ENCODE data around the gene MYOM1.

The MYOM1 gene

GRCh38 chr18:3062798-3063680, 156.7 kb downstream of the MYOM1 start:
- peak; percentile 35 for DNase-seq (ENCODE audit: extremely low spot score)
- TF ChIP-seq HDGF (IDR thresholded peaks at IDR 0.05; ENCODE audit: borderline replicate concordance), result no peak
- TF ChIP-seq, protein P1, sequence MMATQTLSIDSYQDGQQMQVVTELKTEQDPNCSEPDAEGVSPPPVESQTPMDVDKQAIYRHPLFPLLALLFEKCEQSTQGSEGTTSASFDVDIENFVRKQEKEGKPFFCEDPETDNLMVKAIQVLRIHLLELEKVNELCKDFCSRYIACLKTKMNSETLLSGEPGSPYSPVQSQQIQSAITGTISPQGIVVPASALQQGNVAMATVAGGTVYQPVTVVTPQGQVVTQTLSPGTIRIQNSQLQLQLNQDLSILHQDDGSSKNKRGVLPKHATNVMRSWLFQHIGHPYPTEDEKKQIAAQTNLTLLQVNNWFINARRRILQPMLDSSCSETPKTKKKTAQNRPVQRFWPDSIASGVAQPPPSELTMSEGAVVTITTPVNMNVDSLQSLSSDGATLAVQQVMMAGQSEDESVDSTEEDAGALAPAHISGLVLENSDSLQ (IDR thresholded peaks at IDR 0.05), result peak; percentile 37
- TF ChIP-seq SP1 (IDR thresholded peaks at IDR 0.05), result no peak
- ChIA-PET POLR2A (no interaction called here), CTCF (interaction anchor here (0.5 to 2.0 kb wide), 12 partner anchors 9 to 228 kb away, joined by 3 to 5 read pairs (median 3); no protein-coding TSS in a partner anchor)

- DNase-seq (ENCODE audit: extremely low spot score), result no peak
- CTCF ChIA-PET, result interaction anchor here (0.9 to 1.0 kb wide), 2 partner anchors 12 to 90 kb away, joined by 4 read pairs; no protein-coding TSS in a partner anchor
- TF ChIP-seq NFRKB (IDR thresholded peaks at IDR 0.05), result no peak
- TF ChIP-seq FOXM1 (IDR thresholded peaks at IDR 0.05; ENCODE audit: borderline replicate concordance), result no peak
- TF ChIP-seq LEF1 (IDR thresholded peaks at IDR 0.05; ENCODE audit: borderline replicate concordance), result no peak
- TF ChIP-seq CTBP1 (IDR thresholded peaks at IDR 0.05; ENCODE audit: borderline replicate concordance), result no peak
- TF ChIP-seq BHLHE40 (IDR thresholded peaks at IDR 0.05; ENCODE audit: borderline replicate concordance), result no peak
- TF ChIP-seq ZNF384 (IDR thresholded peaks at IDR 0.05), result no peak
- no peak for TF ChIP-seq SUZ12 (IDR thresholded peaks at IDR 0.05)
- TF ChIP-seq FOXK2 (IDR thresholded peaks at IDR 0.05), result no peak
- TF ChIP-seq FOXA1 (IDR thresholded peaks at IDR 0.05), result no peak
- no peak for TF ChIP-seq SP1 (IDR thresholded peaks at IDR 0.05)
- no peak for TF ChIP-seq HDGF (IDR thresholded peaks at IDR 0.05; ENCODE audit: borderline replicate concordance)
- TF ChIP-seq L3MBTL2 (conservative IDR thresholded peaks at IDR 0.05), result no peak
- no peak for TF ChIP-seq ELF4 (IDR thresholded peaks at IDR 0.05)
- POLR2A ChIA-PET, result no interaction called here
Measured at GRCh38 chr18:3061581-3062312, 158.0 kb downstream of the MYOM1 start.

DNA sequence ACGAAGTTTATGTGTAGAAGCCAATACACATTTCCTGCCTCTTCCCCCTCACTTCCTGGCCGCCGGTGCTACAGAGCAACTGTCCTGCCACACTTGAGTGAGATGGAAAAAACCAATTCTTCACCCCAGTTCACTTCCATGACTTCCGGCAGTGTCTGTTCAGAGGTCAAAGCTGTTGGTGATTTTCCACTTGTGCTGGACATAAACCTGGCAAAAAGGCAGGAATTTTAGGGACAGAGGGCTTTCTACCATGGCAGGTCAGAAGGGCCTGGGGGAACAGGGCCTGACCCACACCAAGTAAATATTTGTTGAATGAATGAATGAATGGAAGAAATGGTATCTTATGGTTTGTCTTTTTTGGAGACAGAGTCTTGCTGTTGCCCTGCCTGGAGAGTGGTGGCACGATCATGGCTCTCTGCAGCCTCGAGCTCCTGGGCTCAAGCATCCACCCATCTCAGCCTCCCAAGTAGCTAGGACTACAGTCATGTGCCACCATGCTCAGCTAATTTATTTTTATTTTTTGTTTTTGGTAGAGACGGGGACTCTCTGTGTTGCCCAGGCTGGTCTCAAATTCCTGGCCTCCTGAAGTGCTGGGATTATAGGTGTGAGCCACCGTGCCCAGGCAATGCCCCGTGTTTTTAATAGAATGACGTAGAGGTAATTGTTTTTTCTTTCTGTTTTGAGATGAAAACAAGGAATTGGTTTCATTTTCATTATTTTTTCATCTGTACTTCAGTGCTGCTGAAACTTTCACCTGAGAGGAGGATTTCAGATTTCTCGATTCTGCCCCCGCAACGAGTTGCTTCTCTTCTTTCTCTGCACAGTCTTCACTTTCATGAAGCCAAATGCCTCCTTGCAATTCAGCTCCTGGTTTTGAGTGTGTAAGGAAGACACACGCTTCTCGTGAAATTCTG, 158.8 kb downstream of the MYOM1 start:
- POLR2A ChIA-PET, result no interaction called here
- TF ChIP-seq, protein P1 (IDR thresholded peaks at IDR 0.05), result no peak
- TF ChIP-seq ARNT (IDR thresholded peaks at IDR 0.05) (no peak), FOXK2 (IDR thresholded peaks at IDR 0.05) (no peak), LEF1 (IDR thresholded peaks at IDR 0.05; ENCODE audit: borderline replicate concordance) (no peak), L3MBTL2 (conservative IDR thresholded peaks at IDR 0.05) (no peak), SUZ12 (IDR thresholded peaks at IDR 0.05) (no peak), TARDBP (IDR thresholded peaks at IDR 0.05) (no peak), BHLHE40 (IDR thresholded peaks at IDR 0.05; ENCODE audit: borderline replicate concordance) (no peak), FOXA1 (IDR thresholded peaks at IDR 0.05) (no peak), ZNF384 (IDR thresholded peaks at IDR 0.05) (no peak), NFRKB (IDR thresholded peaks at IDR 0.05) (no peak), CTBP1 (IDR thresholded peaks at IDR 0.05; ENCODE audit: borderline replicate concordance) (no peak), FOXM1 (IDR thresholded peaks at IDR 0.05; ENCODE audit: borderline replicate concordance) (no peak), HDGF (IDR thresholded peaks at IDR 0.05; ENCODE audit: borderline replicate concordance) (no peak), SP1 (IDR thresholded peaks at IDR 0.05) (no peak), ELF4 (IDR thresholded peaks at IDR 0.05) (no peak)
- CTCF ChIA-PET, result interaction anchor here (0.6 kb wide), 1 partner anchor 102 kb away, joined by 6 read pairs; no protein-coding TSS in a partner anchor
- DNase-seq (ENCODE audit: extremely low spot score), result no peak

GRCh38 chr18:3059272-3059671, 160.5 kb downstream of the MYOM1 start:
- TF ChIP-seq LEF1 (IDR thresholded peaks at IDR 0.05; ENCODE audit: borderline replicate concordance) (no peak), FOXM1 (IDR thresholded peaks at IDR 0.05; ENCODE audit: borderline replicate concordance) (no peak), FOXK2 (IDR thresholded peaks at IDR 0.05) (no peak), NFRKB (IDR thresholded peaks at IDR 0.05) (no peak), L3MBTL2 (conservative IDR thresholded peaks at IDR 0.05) (no peak), ZNF384 (IDR thresholded peaks at IDR 0.05) (no peak), ELF4 (IDR thresholded peaks at IDR 0.05) (no peak), CTBP1 (IDR thresholded peaks at IDR 0.05; ENCODE audit: borderline replicate concordance) (no peak), BHLHE40 (IDR thresholded peaks at IDR 0.05; ENCODE audit: borderline replicate concordance) (no peak), FOXA1 (IDR thresholded peaks at IDR 0.05) (no peak), TARDBP (IDR thresholded peaks at IDR 0.05) (no peak), SP1 (IDR thresholded peaks at IDR 0.05) (no peak), ARNT (IDR thresholded peaks at IDR 0.05) (no peak), SUZ12 (IDR thresholded peaks at IDR 0.05) (no peak), HDGF (IDR thresholded peaks at IDR 0.05; ENCODE audit: borderline replicate concordance) (no peak)
- TF ChIP-seq, protein P1 (IDR thresholded peaks at IDR 0.05), result no peak
- DNase-seq (ENCODE audit: extremely low spot score), result no peak
- POLR2A ChIA-PET, result interaction anchor here (0.6 kb wide), 1 partner anchor 60 kb away, joined by 3 read pairs; no protein-coding TSS in a partner anchor
- CTCF ChIA-PET, result no interaction called here
